Activated naive CD4-positive, alpha-beta T cell treated with anti-CD3 and anti-CD28 coated beads, Interleukin-2, amount 50 U/mL, for 16 hours (primary cell): ENCODE measurements around the gene SCN9A.
"Not testable (repeated sequence)": the region's sequence is repeated elsewhere in the genome, so short reads cannot be mapped to it uniquely, and the experiment has no call there.

ENCODE experiments used
- DNase-seq: peaks from one replicate; pipeline ENCODE4 v3.0.0-alpha.2; 2020

Gene SCN9A

GRCh38 chr2:166375736-166376487 is at the start of gene SCN9A:
TSS of gene SCN9A (minus strand) at chr2:166375944. CDS start at chr2:166311756, 64,188 bp downstream.
- no peak for DNase-seq

- no peak for DNase-seq
These were observed 49.1 kb upstream of the SCN9A start for GRCh38 chr2:166424841-166425240.

- DNase-seq = no peak
These were observed 43.8 kb upstream of the SCN9A start for GRCh38 chr2:166419616-166419934.

GRCh38 chr2:166418853-166419615 is 43.3 kb upstream of the SCN9A start:
- DNase-seq = no peak

- DNase-seq = no peak
These were observed 41.9 kb upstream of the SCN9A start for GRCh38 chr2:166417669-166418068.

GRCh38 chr2:166413255-166413654 is 37.5 kb upstream of the SCN9A start:
- DNase-seq = no peak

- DNase-seq = no peak
These were observed 35.9 kb upstream of the SCN9A start for GRCh38 chr2:166411473-166412230.

- DNase-seq = no peak
These were observed 35.2 kb upstream of the SCN9A start for GRCh38 chr2:166410828-166411472.

- not testable (repeated sequence) for DNase-seq
These were observed 32.0 kb upstream of the SCN9A start for GRCh38 chr2:166407746-166408145.

- DNase-seq = no peak
These were observed 30.6 kb upstream of the SCN9A start for GRCh38 chr2:166406374-166406773.

- no peak for DNase-seq
These were observed 29.8 kb upstream of the SCN9A start for GRCh38 chr2:166405569-166405926.

- DNase-seq = no peak
These were observed 29.3 kb upstream of the SCN9A start for GRCh38 chr2:166404831-166405568.

- no peak for DNase-seq
These were observed 18.5 kb upstream of the SCN9A start for GRCh38 chr2:166394245-166394644.

- DNase-seq = no peak
These were observed 17.3 kb upstream of the SCN9A start for GRCh38 chr2:166393008-166393407.

GRCh38 chr2:166388481-166389070 is 12.8 kb upstream of the SCN9A start:
- DNase-seq = no peak

- DNase-seq = no peak
These were observed 9.6 kb upstream of the SCN9A start for GRCh38 chr2:166385313-166385712.

GRCh38 chr2:166384774-166385173 is 9.0 kb upstream of the SCN9A start:
- DNase-seq = no peak

GRCh38 chr2:166382448-166382847 is 6.7 kb upstream of the SCN9A start:
- no peak for DNase-seq

GRCh38 chr2:166380615-166381014 is 4.9 kb upstream of the SCN9A start:
- no peak for DNase-seq

GRCh38 chr2:166376873-166377272 is 1.1 kb upstream of the SCN9A start:
- DNase-seq = no peak

GRCh38 chr2:166376488-166376828 is 714 bp upstream of the SCN9A start:
- DNase-seq = no peak

- no peak for DNase-seq
These were observed 479 bp downstream of the SCN9A start for GRCh38 chr2:166375195-166375735.
